ENCODE measurements around the gene TAF13.

DNA sequence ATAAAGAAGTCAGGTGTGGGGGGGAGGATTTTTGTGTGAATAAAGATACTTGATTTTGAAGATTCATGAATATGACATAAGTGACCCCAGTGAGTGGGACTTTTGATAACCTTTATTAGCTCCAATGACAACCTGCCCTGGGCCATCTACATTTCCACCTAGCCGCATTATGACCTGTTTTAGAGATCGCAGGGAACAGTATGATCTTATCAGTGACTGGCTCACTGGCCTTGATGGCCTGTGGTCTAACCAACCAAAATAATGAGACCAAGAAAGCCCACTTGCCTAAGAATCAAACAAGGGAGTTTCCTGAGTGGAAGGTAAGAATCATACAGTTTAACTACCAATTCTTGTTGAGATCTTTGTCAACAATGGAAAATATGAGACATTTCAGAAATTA, 39.9 kb upstream of the TAF13 start:
- TF ChIP-seq, protein P1, sequence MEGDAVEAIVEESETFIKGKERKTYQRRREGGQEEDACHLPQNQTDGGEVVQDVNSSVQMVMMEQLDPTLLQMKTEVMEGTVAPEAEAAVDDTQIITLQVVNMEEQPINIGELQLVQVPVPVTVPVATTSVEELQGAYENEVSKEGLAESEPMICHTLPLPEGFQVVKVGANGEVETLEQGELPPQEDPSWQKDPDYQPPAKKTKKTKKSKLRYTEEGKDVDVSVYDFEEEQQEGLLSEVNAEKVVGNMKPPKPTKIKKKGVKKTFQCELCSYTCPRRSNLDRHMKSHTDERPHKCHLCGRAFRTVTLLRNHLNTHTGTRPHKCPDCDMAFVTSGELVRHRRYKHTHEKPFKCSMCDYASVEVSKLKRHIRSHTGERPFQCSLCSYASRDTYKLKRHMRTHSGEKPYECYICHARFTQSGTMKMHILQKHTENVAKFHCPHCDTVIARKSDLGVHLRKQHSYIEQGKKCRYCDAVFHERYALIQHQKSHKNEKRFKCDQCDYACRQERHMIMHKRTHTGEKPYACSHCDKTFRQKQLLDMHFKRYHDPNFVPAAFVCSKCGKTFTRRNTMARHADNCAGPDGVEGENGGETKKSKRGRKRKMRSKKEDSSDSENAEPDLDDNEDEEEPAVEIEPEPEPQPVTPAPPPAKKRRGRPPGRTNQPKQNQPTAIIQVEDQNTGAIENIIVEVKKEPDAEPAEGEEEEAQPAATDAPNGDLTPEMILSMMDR (IDR thresholded peaks at IDR 0.05), result no peak
- TF ChIP-seq POLR2A (IDR thresholded peaks at IDR 0.05; ENCODE audit: low read depth), result no peak
- no peak for TF ChIP-seq POLR2AphosphoS5 (IDR thresholded peaks at IDR 0.05)

Data from esophagus muscularis mucosa (tissue), 3 donors.